A549 treated with GW870086 at 1 μM for 4 hours (cell line): ENCODE results near the gene C18orf54. TPM values are rescaled to one million over a fixed set of nuclear protein-coding genes. Genes with fewer than 3 reads are reported as not detected.

ENCODE experiments used
- total RNA-seq: library from RNA; stranded (reverse); fragments of 200-300 nt; extraction: Qiagen RNA extraction; gene quantifications from 5 replicates; pipeline ENCODE4 v1.2.3, GENCODE V29; 2022; ENCODE audit warnings: low read depth

Gene C18orf54
- total RNA-seq, result 1.6 to 3.4 TPM (median 2.6 TPM) in 5 replicates

GRCh38 chr18:54357660-54358494 lies at the start of gene C18orf54, which contains the start of gene STARD6:
Gene C18orf54, plus strand, starts transcription at chr18:54357906. Its CDS starts 2,667 bp downstream, at chr18:54360573.
Gene STARD6, minus strand, starts transcription at chr18:54357858. Its CDS starts 3,285 bp downstream, at chr18:54354573.

Other genes with a start within 250 kb of the C18orf54 start
- gene MBD2, start 133.2 kb upstream of the C18orf54 start, total RNA-seq, result 28.8 to 59.2 TPM (median 53.4 TPM) in 5 replicates
- gene POLI, start 88.4 kb upstream of the C18orf54 start, total RNA-seq, result 4.6 to 9.6 TPM (median 7.8 TPM) in 5 replicates
- gene STARD6, start within 50 bp of the C18orf54 start, total RNA-seq, result 0.22 TPM in 1 of 5 replicates, not detected in the others
- gene DYNAP, start 233.3 kb downstream of the C18orf54 start, total RNA-seq, result not detected in 5 replicates